Measurements from ENCODE around the gene NCR2. TPM values are rescaled to one million over a fixed set of nuclear protein-coding genes. Genes with fewer than 3 reads are reported as not detected.

Gene NCR2
- total and polyA plus RNA-seq, 2 of the 13 experiments (the other 11 are each of a cell fraction or from before 2014, with no cell fraction given), result not detected

- TF ChIP-seq AHDC1 (CRISPR knock-in tag; IDR thresholded peaks at IDR 0.05; ENCODE audit: borderline replicate concordance) (no peak), SYNCRIP (IDR thresholded peaks at IDR 0.05; ENCODE audit: insufficient read depth, low read depth, low read length) (no peak), DPF2 (CRISPR knock-in tag; IDR thresholded peaks at IDR 0.05; ENCODE audit: borderline replicate concordance, low read depth) (no peak), MLLT10 (CRISPR knock-in tag; IDR thresholded peaks at IDR 0.05) (no peak), ZNF33A (CRISPR knock-in tag; IDR thresholded peaks at IDR 0.05; ENCODE audit: borderline replicate concordance) (no peak), ATM (IDR thresholded peaks at IDR 0.05; ENCODE audit: borderline replicate concordance) (no peak), SRSF1 (optimal IDR thresholded peaks at IDR 0.05; ENCODE audit: low read depth, low read length) (peak; percentile 30), ZNF264 (CRISPR knock-in tag; IDR thresholded peaks at IDR 0.05) (no peak), CBX2 (IDR thresholded peaks at IDR 0.05; ENCODE audit: low read depth, low read length) (0 out of 2 replicates have a peak, but pooled peaks have one; percentile 4), CBX2 (CRISPR knock-in tag; IDR thresholded peaks at IDR 0.05; ENCODE audit: low read depth) (0 out of 2 replicates have a peak, but pooled peaks have one; percentile 16), ZNF670 (CRISPR knock-in tag; IDR thresholded peaks at IDR 0.05; ENCODE audit: borderline replicate concordance) (no peak), ZNF501 (CRISPR knock-in tag; IDR thresholded peaks at IDR 0.05) (no peak; the same call in 1 of the 2 replicates), SSRP1 (CRISPR knock-in tag; IDR thresholded peaks at IDR 0.05) (no peak), ZNF33B (CRISPR knock-in tag; IDR thresholded peaks at IDR 0.05) (no peak), ZNF781 (CRISPR knock-in tag; IDR thresholded peaks at IDR 0.05; ENCODE audit: borderline replicate concordance, not compliant biosample characterization) (peak; percentile 62), ZNF143 (CRISPR knock-in tag; IDR thresholded peaks at IDR 0.05) (peak; percentile 34; the same call in 1 of the 2 replicates), MAFF (IDR thresholded peaks at IDR 0.05; ENCODE audit: low read depth, low read length) (no peak), ZNF644 (CRISPR knock-in tag; IDR thresholded peaks at IDR 0.05; ENCODE audit: low read depth) (no peak), RAD51 (IDR thresholded peaks at IDR 0.05; ENCODE audit: borderline replicate concordance) (no peak), ZXDC (CRISPR knock-in tag; IDR thresholded peaks at IDR 0.05) (no peak), ZNF484 (CRISPR knock-in tag; IDR thresholded peaks at IDR 0.05; ENCODE audit: borderline replicate concordance, low read depth) (no peak), CCDC6 (CRISPR knock-in tag; IDR thresholded peaks at IDR 0.05) (no peak)
These were observed 16.5 kb upstream of the NCR2 start (continued) for GRCh38 chr6:41318654-41319565.

All from HepG2 (cell line).